IMR-90 (cell line): ENCODE measurements around the gene TMCC1. TPM values are rescaled to one million over a fixed set of nuclear protein-coding genes. Genes with fewer than 3 reads are reported as not detected.

Source experiments
- ATAC-seq: fragments of 200-7000 bp; cut with Tn5 transposase; 2 replicates; pipeline ENCODE4 v1.9.1; 2020; ENCODE audit warnings: low read depth, mild to moderate bottlenecking, moderate library complexity
- BruUV-seq: library from RNA; stranded (reverse); fragments of 400-500 nt; replicated peaks from 2 replicates; lab custom pipeline; 2021; lab: Mats Ljungman, UMichigan
- CTCF ChIA-PET: fragments of 300-600 bp; formaldehyde crosslinking; extraction: SDS; loops from one replicate; lab custom pipeline; 2021; ENCODE audit warnings: antibody characterized with exemption; lab: Yijun Ruan, JAX
- POLR2A ChIA-PET: fragments of 300-600 bp; sonication (Branson Sonifier 250); formaldehyde crosslinking; loops from one replicate; lab custom pipeline; 2022; ENCODE audit warnings: antibody characterized with exemption; ENCODE audit not compliant: unreplicated experiment; lab: Charles Lee
- DNase-seq: peaks from one replicate; pipeline ENCODE4 v3.0.0; 2013
- H2AFZ ChIP-seq: replicated peaks from 2 replicates; pipeline ENCODE3; 2013; ENCODE audit warnings: low read length, mild to moderate bottlenecking; ENCODE audit not compliant: poor library complexity
- H2AK5ac ChIP-seq: 2 replicates; pipeline ENCODE4 v1.6.1; 2013; ENCODE audit warnings: low read depth, low read length, inconsistent platforms
- H2AK9ac ChIP-seq: replicated peaks from 2 replicates; pipeline ENCODE3; 2013; ENCODE audit warnings: mild to moderate bottlenecking, low read depth, low read length, moderate library complexity; ENCODE audit not compliant: poor library complexity
- H2BK120ac ChIP-seq: 2 replicates; pipeline ENCODE4 v1.6.1; 2013; ENCODE audit warnings: low read depth, low read length, inconsistent platforms
- H2BK15ac ChIP-seq: 3 replicates; pipeline ENCODE4 v1.6.1; 2013; ENCODE audit warnings: low read depth, low read length, inconsistent platforms
- H2BK20ac ChIP-seq: 2 replicates; pipeline ENCODE4 v1.6.1; 2013; ENCODE audit warnings: low read depth, mild to moderate bottlenecking, inconsistent platforms, low read length, moderate library complexity
- H2BK5ac ChIP-seq: 2 replicates; pipeline ENCODE4 v1.6.1; 2013; ENCODE audit warnings: mild to moderate bottlenecking, low read depth, low read length, inconsistent platforms; ENCODE audit not compliant: poor library complexity, severe bottlenecking
- H3K14ac ChIP-seq: replicated peaks from 2 replicates; pipeline ENCODE4 v1.6.1; 2013; ENCODE audit warnings: low read depth, low read length, inconsistent platforms
- H3K18ac ChIP-seq: 2 replicates; pipeline ENCODE4 v1.6.1; 2013; ENCODE audit warnings: low read depth, low read length, control low read depth
- H3K23ac ChIP-seq: 2 replicates; pipeline ENCODE4 v1.6.1; 2013; ENCODE audit warnings: low read depth, low read length, inconsistent platforms
- H3K27ac ChIP-seq: 2 replicates; pipeline ENCODE4 v1.5.1; 2013; ENCODE audit warnings: mild to moderate bottlenecking, control low read depth, low read length; ENCODE audit not compliant: insufficient read depth
- H3K27me3 ChIP-seq: 2 replicates; pipeline ENCODE4 v1.6.1; 2013; ENCODE audit warnings: low read length; ENCODE audit not compliant: control insufficient read depth, insufficient read depth
- H3K36me3 ChIP-seq: 2 replicates; pipeline ENCODE4 v1.6.1; 2013; ENCODE audit warnings: low read length, mixed read lengths; ENCODE audit not compliant: control insufficient read depth, insufficient read depth
- H3K4ac ChIP-seq: 2 replicates; pipeline ENCODE4 v1.6.1; 2013; ENCODE audit warnings: low read depth, low read length, inconsistent platforms
- H3K4me1 ChIP-seq: 2 replicates; pipeline ENCODE4 v1.6.1; 2013; ENCODE audit warnings: low read length, mixed read lengths; ENCODE audit not compliant: control insufficient read depth, insufficient read depth
- H3K4me2 ChIP-seq: 2 replicates; pipeline ENCODE4 v1.6.1; 2013; ENCODE audit warnings: low read depth, mild to moderate bottlenecking, control low read depth, low read length, moderate library complexity
- H3K4me3 ChIP-seq: 2 replicates; pipeline ENCODE4 v1.5.1; 2013; ENCODE audit warnings: low read depth, mild to moderate bottlenecking, control low read depth, low read length, moderate library complexity; ENCODE audit not compliant: insufficient read depth
- H3K56ac ChIP-seq: 2 replicates; pipeline ENCODE4 v1.6.1; 2013; ENCODE audit warnings: low read length, inconsistent platforms; ENCODE audit not compliant: insufficient read depth; ENCODE audit errors: extremely low read depth
- H3K79me1 ChIP-seq, 2 experiments: 2 replicates each; pipeline ENCODE4 v1.6.1; 2013; ENCODE audit warnings: low read length in 2 of 2, inconsistent platforms in 1 of 2, low read depth in 1 of 2
- H3K9ac ChIP-seq: 2 replicates; pipeline ENCODE4 v1.6.1; 2013; ENCODE audit warnings: low read depth, low read length, control low read depth
- H3K9me1 ChIP-seq: 2 replicates; pipeline ENCODE4 v1.6.1; 2013; ENCODE audit warnings: low read length, inconsistent platforms; ENCODE audit not compliant: insufficient read depth
- H3K9me3 ChIP-seq: 2 replicates; pipeline ENCODE4 v1.6.1; 2013; ENCODE audit warnings: low read length; ENCODE audit not compliant: control insufficient read depth, insufficient read depth
- H4K20me1 ChIP-seq: 2 replicates; pipeline ENCODE4 v1.6.1; 2013; ENCODE audit warnings: low read length, inconsistent platforms; ENCODE audit not compliant: insufficient read depth
- H4K5ac ChIP-seq: 2 replicates; pipeline ENCODE4 v1.6.1; 2013; ENCODE audit warnings: mild to moderate bottlenecking, low read depth, low read length, control low read depth
- H4K8ac ChIP-seq, 2 experiments: 2 replicates each; pipeline ENCODE4 v1.6.1; 2013; ENCODE audit warnings: low read depth in 2 of 2, low read length in 2 of 2, control low read depth in 1 of 2, inconsistent platforms in 1 of 2
- H4K91ac ChIP-seq: 2 replicates; pipeline ENCODE4 v1.6.1; 2013; ENCODE audit warnings: low read depth, low read length, inconsistent platforms; ENCODE audit not compliant: insufficient read depth
- BHLHE40 ChIP-seq: fragments of 150-350 bp; IDR thresholded peaks from 2 replicates; pipeline ENCODE4 v1.6.1; 2016; ENCODE audit warnings: mild to moderate bottlenecking, low read depth, low read length
- CEBPB ChIP-seq: IDR thresholded peaks from 2 replicates; pipeline ENCODE4 v1.6.1; 2012; ENCODE audit warnings: low read depth, low read length, improper control_type of control experiment
- MAFK ChIP-seq: IDR thresholded peaks from 2 replicates; pipeline ENCODE4 v1.6.1; 2012; ENCODE audit warnings: low read depth, low read length, improper control_type of control experiment
- MAZ ChIP-seq: IDR thresholded peaks from 2 replicates; pipeline ENCODE4 v1.6.1; 2012; ENCODE audit warnings: low read depth, mild to moderate bottlenecking, low read length, improper control_type of control experiment, moderate library complexity, borderline replicate concordance
- MXI1 ChIP-seq: IDR thresholded peaks from 2 replicates; pipeline ENCODE4 v1.6.1; 2012; ENCODE audit warnings: low read depth, mild to moderate bottlenecking, low read length, moderate library complexity, borderline replicate concordance
- NFE2L2 ChIP-seq: fragments of 150-350 bp; IDR thresholded peaks from 2 replicates; pipeline ENCODE4 v1.6.1; 2016; ENCODE audit warnings: low read depth, mild to moderate bottlenecking, low read length
- POLR2A ChIP-seq: IDR thresholded peaks from 2 replicates; pipeline ENCODE4 v1.6.1; 2012; ENCODE audit warnings: mild to moderate bottlenecking, low read depth, low read length
- RCOR1 ChIP-seq: IDR thresholded peaks from 2 replicates; pipeline ENCODE4 v1.6.1; 2012; ENCODE audit warnings: mild to moderate bottlenecking, low read length, improper control_type of control experiment; ENCODE audit not compliant: insufficient replicate concordance
- RFX5 ChIP-seq: IDR thresholded peaks from 2 replicates; pipeline ENCODE4 v1.8.0; 2012; ENCODE audit warnings: low read depth, mild to moderate bottlenecking, low read length, moderate library complexity
- USF2 ChIP-seq: fragments of 150-350 bp; IDR thresholded peaks from 2 replicates; pipeline ENCODE4 v1.6.1; 2017; ENCODE audit warnings: mild to moderate bottlenecking, antibody characterized with exemption, low read length, low read depth
- WGBS, 2 experiments: methylation state at CpG; one replicate each; pipeline versions ENCODE4 v1.1.5 to v1.1.7; 2013; ENCODE audit warnings: missing lambda C conversion rate in 2 of 2; ENCODE audit not compliant: insufficient read length in 1 of 2; ENCODE audit errors: extremely low coverage in 2 of 2; 5-methylcytosine and 5-hydroxymethylcytosine counted together
- dilution Hi-C: fragments of 300-500 bp; cut with HindIII; formaldehyde crosslinking; loops from one replicate; pipeline ENCODE4 v1.14.3; 2018; ENCODE audit warnings: low sequenced_read_pairs; ENCODE audit not compliant: unreplicated experiment
- in situ Hi-C: fragments of 300-500 bp; cut with MboI; formaldehyde crosslinking; loops from 3 replicates; pipeline ENCODE4 v1.14.3; 2019; ENCODE audit warnings: low sequenced_read_pairs, inconsistent platforms, mixed read lengths
- intact Hi-C: fragments of 100-400 bp; cut with micrococcal nuclease; formaldehyde crosslinking; loops from 2 replicates; pipeline ENCODE4 v1.10.0; 2022
- polyA plus RNA-seq, 3 experiments: library from polyadenylated mRNA; depleted of rRNA; stranded (reverse); fragments of >200 nt; gene quantifications; 2 replicates each; pipeline ENCODE4 v1.2.3, GENCODE V29; 2012; ENCODE audit warnings: low replicate concordance in 1 of 3
- total RNA-seq: library from RNA; depleted of rRNA; stranded (reverse); fragments of >200 nt; gene quantifications from 2 replicates; pipeline ENCODE4 v1.2.3, GENCODE V29; 2012

Gene TMCC1
- total and polyA plus RNA-seq, 2 of the 4 experiments (the other 2 are of a cell fraction) = 5.0 to 7.3 TPM

- peak overlapping the region; percentile 87 for H3K27ac ChIP-seq
- H3K56ac ChIP-seq = no peak overlapping the region
- H3K23ac ChIP-seq = peak overlapping the region; percentile 63; the same call in 1 of the 2 replicates
- no peaks in the 10 kb centered on the region for H3K36me3 ChIP-seq
- 100% methylated on average over 4 of the region's 11 CpGs; no CpG with 5 or more reads in 1 of the 2 experiments for WGBS, 2 experiments
- peak overlapping the region; percentile 93 for H2BK120ac ChIP-seq
- in situ Hi-C loops (no loop called here), intact Hi-C loops (loop anchor here (5.0 kb wide), 1 partner anchor 156 kb away; the partner anchor contains the start of gene IFT122), dilution Hi-C loops (no loop called here)
- H3K9me1 ChIP-seq = peaks cover 31% of the 10 kb centered on the region
- peaks cover 19% of the 10 kb centered on the region for H4K20me1 ChIP-seq
- no peak for TF ChIP-seq CEBPB
- TF ChIP-seq RCOR1 = no peak
- TF ChIP-seq NFE2L2 = no peak
- no peak for TF ChIP-seq MAFK
- TF ChIP-seq MAZ = no peak
- TF ChIP-seq USF2 = no peak
- TF ChIP-seq BHLHE40 = no peak
- TF ChIP-seq MXI1 = no peak
- no peak for TF ChIP-seq POLR2A
- no peak for TF ChIP-seq RFX5
- no TSS peak for BruUV-seq
- no peak overlapping the region for H3K4me3 ChIP-seq
- DNase-seq (no peak), ATAC-seq (no peak)
- no peak overlapping the region; the same call in 1 of the 2 replicates for H3K18ac ChIP-seq
- H3K4me2 ChIP-seq = no peak overlapping the region
- peak overlapping the region; percentile 72; the same call in 1 of the 2 replicates for H3K14ac ChIP-seq
- H2BK15ac ChIP-seq = peak overlapping the region; percentile 30; the same call in 1 of the 3 replicates
- H3K79me1 ChIP-seq = peaks cover 23 to 85% of the 10 kb centered on the region in 2 experiments; a peak in 3 of 4 replicates
- peak overlapping the region; percentile 98 for H3K4ac ChIP-seq
- peak overlapping the region; percentile 90 for H2BK5ac ChIP-seq
- peaks cover 51% of the 10 kb centered on the region for H3K4me1 ChIP-seq
- CTCF ChIA-PET = interaction anchor here (4.2 kb wide), 1 partner anchor 108 kb away, joined by 25 read pairs; no protein-coding TSS in a partner anchor
- peak overlapping the region; percentile 81 for H4K5ac ChIP-seq
- no peak overlapping the region for H3K9ac ChIP-seq
- H2AK5ac ChIP-seq = peak overlapping the region; percentile 91
- no peaks in the 10 kb centered on the region for H3K27me3 ChIP-seq
- H2BK20ac ChIP-seq = peak overlapping the region; percentile 73; the same call in 1 of the 2 replicates
- peak overlapping the region; percentile 97 for H2AK9ac ChIP-seq
- peak overlapping the region; percentile 71 to 99; a peak in 3 of 4 replicates for H4K8ac ChIP-seq
- H2AFZ ChIP-seq = peak overlapping the region; percentile 82
- H4K91ac ChIP-seq = peak overlapping the region; percentile 95
- no peaks in the 10 kb centered on the region for H3K9me3 ChIP-seq
- POLR2A ChIA-PET = no interaction called here
Observed at GRCh38 chr3:129598484-129598883, 295.0 kb downstream of the TMCC1 start.
